ENCODE measurements around the gene CENPS. TPM values are rescaled to one million over a fixed set of nuclear protein-coding genes. Genes with fewer than 3 reads are reported as not detected.

Gene CENPS
- polyA plus RNA-seq, 2 of the 4 experiments (the other 2 are of a cell fraction): 25.7 to 27.3 TPM

- Histone ChIP-seq H3K4me2 (peak overlapping the region; percentile 67), H3K27ac (peak overlapping the region; percentile 99), H3K4me3 (no peak overlapping the region), H3K9me3 (no peaks in the 10 kb centered on the region), H3K4me1 (peaks cover 83% of the 10 kb centered on the region)
- TF ChIP-seq HOXB13 (CRISPR knock-in tag; IDR thresholded peaks at IDR 0.05; ENCODE audit: low read depth) (no peak), SREBF2 (IDR thresholded peaks at IDR 0.05) (no peak), ZSCAN20 (CRISPR knock-in tag; IDR thresholded peaks at IDR 0.05) (peak; percentile 38; the same call in 1 of the 2 replicates), NFE2L2 (conservative IDR thresholded peaks at IDR 0.05; ENCODE audit: low read length) (no peak), E2F6 (IDR thresholded peaks at IDR 0.05; ENCODE audit: borderline replicate concordance, low read depth) (no peak), EP300 (IDR thresholded peaks at IDR 0.05) (peak; percentile 43 to 49; a peak in 2 of 5 replicates), HOXA7 (CRISPR knock-in tag; IDR thresholded peaks at IDR 0.05) (0 out of 2 replicates have a peak, but pooled peaks have one; percentile 6), HOXB5 (CRISPR knock-in tag; IDR thresholded peaks at IDR 0.05) (no peak), JUNB (IDR thresholded peaks at IDR 0.05) (peak; percentile 70), TP53 (CRISPR knock-in tag; IDR thresholded peaks at IDR 0.05) (no peak), ZNF302 (CRISPR knock-in tag; IDR thresholded peaks at IDR 0.05) (no peak), RARB (CRISPR knock-in tag; IDR thresholded peaks at IDR 0.05) (0 out of 2 replicates have a peak, but pooled peaks have one; percentile 32), MAZ (IDR thresholded peaks at IDR 0.05; ENCODE audit: borderline replicate concordance, low read depth, low read length) (no peak), ZFP36 (IDR thresholded peaks at IDR 0.05; ENCODE audit: borderline replicate concordance, partially characterized antibody) (no peak), SMC3 (IDR thresholded peaks at IDR 0.05) (no peak), MAFK (IDR thresholded peaks at IDR 0.05; ENCODE audit: partially characterized antibody) (peak; percentile 37), JUN (IDR thresholded peaks at IDR 0.05) (peak in 1 of 2 experiments; percentile 51; a peak in 2 of 5 replicates), FOSB (CRISPR knock-in tag; IDR thresholded peaks at IDR 0.05) (0 out of 2 replicates have a peak, but pooled peaks have one; percentile 33), GATA3 (IDR thresholded peaks at IDR 0.05; ENCODE audit: borderline replicate concordance) (peak; percentile 47; the same call in 1 of the 2 replicates), CEBPB (IDR thresholded peaks at IDR 0.05) (no peak), FOSL2 (IDR thresholded peaks at IDR 0.05) (peak; percentile 63), FOSL2 (CRISPR knock-in tag; IDR thresholded peaks at IDR 0.05) (peak; percentile 91), ATOH8 (CRISPR knock-in tag; IDR thresholded peaks at IDR 0.05; ENCODE audit: low read depth) (0 out of 2 replicates have a peak, but pooled peaks have one; percentile 4), CHD4 (IDR thresholded peaks at IDR 0.05; ENCODE audit: borderline replicate concordance) (no peak), FOXS1 (CRISPR knock-in tag; IDR thresholded peaks at IDR 0.05) (0 out of 2 replicates have a peak, but pooled peaks have one; percentile 11)
- TF ChIP-seq, protein P1, sequence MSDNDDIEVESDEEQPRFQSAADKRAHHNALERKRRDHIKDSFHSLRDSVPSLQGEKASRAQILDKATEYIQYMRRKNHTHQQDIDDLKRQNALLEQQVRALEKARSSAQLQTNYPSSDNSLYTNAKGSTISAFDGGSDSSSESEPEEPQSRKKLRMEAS (IDR thresholded peaks at IDR 0.05): peak; percentile 32
- TF ChIP-seq, protein P2, sequence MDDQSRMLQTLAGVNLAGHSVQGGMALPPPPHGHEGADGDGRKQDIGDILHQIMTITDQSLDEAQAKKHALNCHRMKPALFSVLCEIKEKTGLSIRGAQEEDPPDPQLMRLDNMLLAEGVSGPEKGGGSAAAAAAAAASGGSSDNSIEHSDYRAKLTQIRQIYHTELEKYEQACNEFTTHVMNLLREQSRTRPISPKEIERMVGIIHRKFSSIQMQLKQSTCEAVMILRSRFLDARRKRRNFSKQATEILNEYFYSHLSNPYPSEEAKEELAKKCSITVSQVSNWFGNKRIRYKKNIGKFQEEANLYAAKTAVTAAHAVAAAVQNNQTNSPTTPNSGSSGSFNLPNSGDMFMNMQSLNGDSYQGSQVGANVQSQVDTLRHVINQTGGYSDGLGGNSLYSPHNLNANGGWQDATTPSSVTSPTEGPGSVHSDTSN (IDR thresholded peaks at IDR 0.05): no peak
- TF ChIP-seq, protein P3, sequence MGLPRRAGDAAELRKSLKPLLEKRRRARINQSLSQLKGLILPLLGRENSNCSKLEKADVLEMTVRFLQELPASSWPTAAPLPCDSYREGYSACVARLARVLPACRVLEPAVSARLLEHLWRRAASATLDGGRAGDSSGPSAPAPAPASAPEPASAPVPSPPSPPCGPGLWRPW (IDR thresholded peaks at IDR 0.05): no peak
- FAIRE-seq (no peak), DNase-seq (ENCODE audit: low read depth in 1 of 2, low spot score in 1 of 2) (peak; percentile 64 to 89), ATAC-seq (peak; percentile 80 to 85)
- ChIA-PET CTCF (interaction anchor here (0.6 to 1.5 kb wide), 5 partner anchors 10 to 100 kb away, joined by 3 to 6 read pairs (median 4); partner anchors contain the start of gene CENPS), POLR2A (interaction anchor here (0.8 to 1.9 kb wide), 2 partner anchors 10 to 18 kb away, joined by 4 to 18 read pairs; partner anchors contain the start of gene PGD)
- WGBS (ENCODE audit: missing lambda C conversion rate): under 1% methylated on average over 5 of the region's 5 CpGs
Observed at GRCh38 chr1:10380594-10381275, 49.5 kb upstream of the CENPS start.

All from A549 (cell line).